Measurements from ENCODE around the gene PPARG.

DNA sequence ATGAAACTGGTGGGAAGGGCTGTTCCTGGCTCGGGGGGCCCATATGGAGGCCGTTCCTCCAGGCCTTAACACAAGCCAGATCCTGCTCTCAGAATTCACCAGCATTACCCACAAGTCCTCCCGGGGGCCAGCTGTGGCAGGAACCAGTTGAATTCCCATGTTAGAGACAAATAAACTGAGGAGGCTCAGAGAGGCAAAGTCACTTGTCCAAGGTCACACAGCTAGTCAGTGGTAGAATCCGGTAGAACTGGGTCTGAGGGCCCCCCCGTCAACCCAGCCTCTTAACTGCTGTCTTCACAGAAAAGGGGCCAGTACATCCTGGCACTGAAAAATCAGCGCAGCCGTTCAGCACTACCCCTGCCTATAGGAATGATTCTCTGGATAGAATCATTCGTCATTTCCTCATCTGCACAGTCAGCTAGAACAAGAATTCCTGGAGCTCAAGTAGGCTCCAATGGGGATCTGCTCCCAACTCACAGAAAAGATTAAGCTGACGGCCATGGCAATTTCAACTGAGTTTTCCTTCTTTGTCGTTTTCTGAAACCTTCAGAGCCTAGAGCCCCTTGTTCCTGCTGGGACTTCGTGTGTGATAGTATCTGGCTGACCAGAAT, 183.2 kb downstream of the PPARG start:
- TF ChIP-seq, protein P1, sequence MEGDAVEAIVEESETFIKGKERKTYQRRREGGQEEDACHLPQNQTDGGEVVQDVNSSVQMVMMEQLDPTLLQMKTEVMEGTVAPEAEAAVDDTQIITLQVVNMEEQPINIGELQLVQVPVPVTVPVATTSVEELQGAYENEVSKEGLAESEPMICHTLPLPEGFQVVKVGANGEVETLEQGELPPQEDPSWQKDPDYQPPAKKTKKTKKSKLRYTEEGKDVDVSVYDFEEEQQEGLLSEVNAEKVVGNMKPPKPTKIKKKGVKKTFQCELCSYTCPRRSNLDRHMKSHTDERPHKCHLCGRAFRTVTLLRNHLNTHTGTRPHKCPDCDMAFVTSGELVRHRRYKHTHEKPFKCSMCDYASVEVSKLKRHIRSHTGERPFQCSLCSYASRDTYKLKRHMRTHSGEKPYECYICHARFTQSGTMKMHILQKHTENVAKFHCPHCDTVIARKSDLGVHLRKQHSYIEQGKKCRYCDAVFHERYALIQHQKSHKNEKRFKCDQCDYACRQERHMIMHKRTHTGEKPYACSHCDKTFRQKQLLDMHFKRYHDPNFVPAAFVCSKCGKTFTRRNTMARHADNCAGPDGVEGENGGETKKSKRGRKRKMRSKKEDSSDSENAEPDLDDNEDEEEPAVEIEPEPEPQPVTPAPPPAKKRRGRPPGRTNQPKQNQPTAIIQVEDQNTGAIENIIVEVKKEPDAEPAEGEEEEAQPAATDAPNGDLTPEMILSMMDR (IDR thresholded peaks at IDR 0.05; ENCODE audit: low read depth, low read length): no peak
- TF ChIP-seq POLR2A (IDR thresholded peaks at IDR 0.05; ENCODE audit: extremely low read depth, insufficient read length) (no peak), MYC (IDR thresholded peaks at IDR 0.05; ENCODE audit: low read depth, low read length) (no peak)
